ELR (cell line): Measurements from ENCODE around the gene RETREG1.

Source experiments
- DNase-seq: peaks from one replicate; pipeline ENCODE4 v3.0.0-alpha.2; 2015; ENCODE audit warnings: low read depth

RETREG1 gene

DNA sequence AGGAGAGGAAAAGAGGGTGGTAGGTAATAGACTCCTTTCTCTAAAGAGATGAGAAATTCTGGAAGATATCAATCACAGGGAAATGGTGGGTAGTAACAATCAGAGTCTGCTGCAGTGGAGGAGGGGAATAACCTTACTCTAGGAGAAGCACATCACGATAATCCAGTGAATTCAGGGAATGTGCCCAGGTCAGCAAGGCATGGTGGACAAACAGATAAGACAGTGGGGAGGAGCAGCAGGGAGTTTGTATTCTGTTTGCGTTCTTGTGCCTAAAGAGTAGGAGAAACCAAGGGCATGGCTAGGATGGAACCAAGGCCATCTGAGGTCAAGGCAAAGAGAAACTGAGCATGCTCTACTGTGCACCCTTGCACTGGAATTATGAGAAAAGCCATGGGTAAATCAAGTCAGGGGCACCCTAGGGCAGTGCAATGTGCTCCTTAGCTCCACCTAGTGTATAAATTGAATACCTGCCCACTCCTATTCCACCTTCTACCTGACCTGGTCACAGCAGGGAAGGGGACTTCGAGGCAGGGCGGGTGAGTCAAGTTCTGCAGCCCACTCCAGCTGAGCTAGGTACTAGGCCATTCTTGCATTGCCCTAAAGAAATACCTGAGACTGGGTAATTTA lies 31.6 kb downstream of the RETREG1 start:
- DNase-seq, result peak; percentile 17

DNA sequence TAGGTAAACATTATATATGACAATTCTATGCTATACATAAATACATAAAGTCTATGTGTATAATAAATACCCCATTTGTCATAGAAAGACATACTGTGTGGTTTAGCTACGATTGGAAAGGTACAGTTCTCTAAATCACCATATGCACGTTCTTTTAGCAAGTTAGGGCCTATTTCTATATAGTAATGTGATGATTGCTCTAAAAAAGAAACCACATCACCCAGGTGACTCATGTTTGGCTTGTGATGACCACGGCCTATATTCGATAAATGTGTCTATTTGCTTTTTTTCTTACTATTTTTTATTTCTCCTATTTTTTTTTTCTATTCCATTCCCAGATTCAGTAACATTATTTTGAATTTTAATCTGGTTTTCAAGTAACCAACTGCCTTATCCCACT lies 34.7 kb downstream of the RETREG1 start:
- DNase-seq, result peak; percentile 47

DNA sequence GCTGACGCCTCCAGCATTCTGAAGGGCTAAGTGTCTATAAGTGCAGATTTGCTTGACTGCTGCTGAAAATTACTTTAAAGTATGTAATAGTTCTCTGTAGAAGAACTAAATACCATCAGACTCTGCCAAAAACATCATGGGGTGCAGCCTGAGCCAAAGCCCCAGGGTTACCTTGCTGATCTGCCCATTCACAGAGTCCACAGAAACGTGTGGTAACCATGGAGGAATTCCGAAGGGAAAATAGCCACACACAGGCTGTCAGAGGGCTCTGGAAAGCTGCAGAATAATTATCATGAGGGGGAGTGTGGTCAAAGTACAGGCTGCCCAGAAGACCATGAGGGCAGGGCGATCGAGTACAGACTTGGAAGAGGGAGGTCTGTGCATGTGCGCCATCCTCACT lies 36.4 kb downstream of the RETREG1 start:
- no peak for DNase-seq

DNA sequence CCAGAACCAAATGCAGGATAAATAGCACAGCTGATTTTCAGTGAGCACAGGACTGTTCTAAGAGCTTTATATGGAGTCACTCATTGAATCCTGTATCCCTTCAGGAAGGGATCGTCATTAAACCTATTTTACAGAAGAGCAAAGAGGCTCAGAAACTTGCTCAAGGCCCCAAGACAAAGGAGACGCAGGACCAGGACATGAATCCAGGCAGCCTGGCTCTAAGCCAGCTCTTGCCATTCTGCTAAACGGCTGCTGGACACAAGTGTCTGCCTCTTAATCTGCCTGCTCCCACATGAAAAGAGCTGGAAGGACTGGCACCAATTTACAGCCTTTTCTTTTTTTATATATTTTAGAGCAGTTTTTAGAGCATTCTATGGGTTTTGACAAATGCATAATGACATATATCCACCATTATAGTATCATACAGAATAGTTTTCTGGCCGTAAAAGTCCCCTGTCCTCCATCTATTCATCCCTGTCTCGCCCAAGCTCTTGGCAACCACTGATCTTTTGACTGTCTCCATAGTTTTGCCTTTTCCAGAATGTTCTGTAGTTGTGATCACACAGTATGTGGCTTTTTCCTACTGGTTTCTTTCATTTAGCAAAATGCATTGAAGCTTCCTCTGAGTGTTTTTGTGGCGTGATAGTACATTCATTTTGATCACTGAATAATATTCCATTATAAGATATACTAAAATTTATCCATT lies 37.5 kb downstream of the RETREG1 start:
- DNase-seq, result no peak

DNA sequence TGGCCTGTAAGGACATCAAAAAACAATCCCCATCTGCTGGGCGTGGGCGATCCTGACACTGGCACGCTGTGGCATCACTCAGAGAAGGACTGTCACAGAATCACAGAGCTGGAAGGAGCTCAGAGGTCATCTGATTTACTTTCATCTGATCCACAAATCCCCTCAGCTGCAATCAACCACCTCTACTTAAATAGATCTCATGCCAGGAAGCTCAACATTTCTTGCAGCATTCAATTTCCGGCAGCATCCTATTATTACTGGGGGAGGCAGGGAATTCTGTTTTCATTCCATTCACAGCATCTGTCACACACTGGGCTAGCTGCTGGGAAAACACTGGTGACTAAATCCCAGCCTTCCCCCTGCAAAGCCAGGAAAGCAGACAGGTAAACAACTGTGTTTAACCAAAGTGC lies 38.3 kb downstream of the RETREG1 start:
- DNase-seq, result no peak

DNA sequence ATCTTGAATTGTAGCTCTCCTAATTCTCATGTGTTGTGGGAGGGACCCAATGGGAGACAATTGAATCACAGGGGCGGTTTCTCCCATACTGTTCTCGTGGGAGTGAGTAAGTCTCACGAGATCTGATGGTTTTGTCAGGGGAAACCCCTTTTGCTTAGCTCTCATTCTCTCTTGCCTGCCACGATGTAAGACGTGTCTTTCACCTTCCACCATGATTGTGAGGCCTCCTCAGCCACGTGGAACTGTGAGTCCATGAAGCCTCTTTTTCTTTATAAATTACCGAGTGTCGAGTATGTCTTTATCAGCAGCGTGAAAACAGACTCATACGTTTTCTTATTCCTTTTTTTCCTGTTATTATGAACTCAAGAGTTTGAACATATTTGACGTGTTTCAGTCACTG lies 39.1 kb downstream of the RETREG1 start:
- no peak for DNase-seq

DNA sequence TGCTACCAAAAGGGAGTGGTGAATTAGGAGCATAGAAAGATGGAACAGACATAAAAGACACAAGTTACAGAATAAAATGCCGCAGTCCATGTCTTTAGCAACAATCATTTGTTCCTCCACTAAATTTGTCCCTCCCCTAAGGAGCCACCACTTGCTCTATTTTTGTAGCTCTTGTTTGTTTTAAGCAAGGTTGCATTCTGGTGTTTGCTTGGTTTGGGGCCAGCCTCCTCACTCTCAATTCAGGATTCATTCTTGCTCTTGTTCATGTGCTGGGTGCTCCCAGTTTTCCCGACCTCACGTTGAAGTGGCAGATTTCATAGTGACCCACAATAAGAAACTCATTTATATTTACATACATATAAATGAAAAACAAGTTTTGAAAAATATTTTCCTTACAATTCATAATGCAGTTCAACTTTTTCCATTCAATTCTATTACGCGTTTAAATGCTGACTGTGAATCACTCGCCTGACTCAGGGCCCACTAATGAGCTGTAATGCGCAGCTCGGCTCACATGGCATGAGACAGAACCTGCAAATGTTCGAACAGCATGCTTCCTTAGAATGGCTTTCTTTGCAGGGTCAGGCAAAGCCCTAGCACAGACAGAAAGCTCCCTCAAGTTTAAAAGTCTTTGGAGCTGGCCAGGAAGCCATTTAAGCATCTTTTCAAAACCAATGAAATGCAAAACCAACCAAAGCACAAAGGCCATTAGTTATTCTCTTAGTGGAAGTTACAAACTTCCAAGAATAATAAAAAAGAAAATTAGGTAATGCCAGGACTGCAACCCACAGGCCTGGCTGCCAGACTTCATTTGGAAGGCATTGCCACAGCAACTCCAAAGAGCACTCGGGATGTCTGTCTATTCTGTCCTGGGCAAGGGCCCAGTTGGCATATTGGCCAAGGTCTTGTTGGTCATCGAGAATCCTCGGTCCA lies 41.7 kb downstream of the RETREG1 start:
- peak; percentile 91 for DNase-seq

DNA sequence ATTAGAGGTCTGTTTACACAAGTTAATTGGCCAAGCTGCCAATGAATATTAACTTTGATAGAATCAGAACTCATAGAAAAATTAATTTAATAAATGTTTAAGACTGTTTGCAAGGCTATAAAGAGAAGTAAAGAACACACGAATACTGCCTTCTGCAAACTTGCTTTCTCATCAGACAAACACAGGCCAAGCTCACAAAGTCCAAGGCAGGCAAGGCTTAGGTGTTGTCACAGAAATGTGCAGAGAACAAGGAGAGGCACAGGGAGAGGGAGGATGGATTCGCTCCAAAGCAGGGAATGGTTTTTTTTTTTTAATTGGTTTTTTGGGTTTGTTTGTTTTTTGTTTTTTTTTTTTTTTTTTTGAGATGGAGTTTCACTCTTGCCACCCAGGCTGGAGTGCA lies 43.4 kb downstream of the RETREG1 start:
- DNase-seq, result no peak

DNA sequence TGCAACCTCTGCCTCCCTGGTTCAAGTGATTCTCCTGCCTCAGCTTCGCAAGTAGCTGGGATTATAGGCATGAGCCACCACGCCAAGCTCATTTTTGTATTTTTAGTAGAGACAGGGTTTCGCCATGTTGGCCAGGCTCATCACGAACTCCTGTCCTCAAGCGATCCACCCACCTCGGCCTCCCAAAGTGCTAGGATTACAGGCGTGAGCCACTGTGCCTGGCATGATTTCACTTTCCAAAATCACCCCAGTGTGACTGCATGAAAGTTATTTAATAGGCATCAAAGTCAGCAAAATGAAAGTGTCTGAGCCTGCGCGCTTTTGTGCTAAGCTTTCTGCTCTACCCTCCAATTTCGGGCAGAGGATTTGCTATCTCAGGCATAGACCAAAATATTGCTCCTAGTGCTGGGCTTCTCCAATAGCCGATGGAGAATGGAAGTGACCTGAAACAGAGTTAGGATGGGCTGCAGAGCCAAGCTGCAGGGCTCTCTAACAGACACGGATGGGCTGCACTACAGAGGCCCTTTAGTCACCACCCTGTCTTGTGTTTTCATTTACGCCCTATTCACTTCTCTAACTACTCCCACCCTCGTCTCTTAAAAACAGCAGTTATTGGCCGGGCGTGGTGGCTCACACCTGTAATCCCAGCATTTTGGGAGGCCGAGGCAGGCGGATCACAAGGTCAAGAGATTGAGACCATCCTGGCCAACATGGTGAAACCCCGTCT lies 44.3 kb downstream of the RETREG1 start:
- DNase-seq, result no peak

DNA sequence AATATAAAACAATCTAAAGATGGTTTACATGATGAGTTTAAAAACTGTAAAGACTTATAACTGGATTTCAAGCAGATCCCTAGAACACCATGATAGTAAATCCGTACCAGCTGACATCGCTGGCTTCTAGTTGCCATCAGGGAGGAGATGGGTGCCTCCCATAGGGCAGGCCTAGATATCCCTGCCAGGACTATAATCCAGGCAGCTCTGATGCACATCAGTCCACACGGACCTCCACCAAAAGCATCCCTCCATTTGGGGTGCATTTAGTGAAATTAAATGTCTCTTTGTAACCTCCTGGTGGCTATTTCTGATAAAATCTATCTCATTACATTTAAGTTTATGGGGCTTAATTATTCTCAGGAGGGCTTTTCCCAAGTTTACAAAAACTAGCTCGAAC lies 45.8 kb downstream of the RETREG1 start:
- DNase-seq, result no peak

DNA sequence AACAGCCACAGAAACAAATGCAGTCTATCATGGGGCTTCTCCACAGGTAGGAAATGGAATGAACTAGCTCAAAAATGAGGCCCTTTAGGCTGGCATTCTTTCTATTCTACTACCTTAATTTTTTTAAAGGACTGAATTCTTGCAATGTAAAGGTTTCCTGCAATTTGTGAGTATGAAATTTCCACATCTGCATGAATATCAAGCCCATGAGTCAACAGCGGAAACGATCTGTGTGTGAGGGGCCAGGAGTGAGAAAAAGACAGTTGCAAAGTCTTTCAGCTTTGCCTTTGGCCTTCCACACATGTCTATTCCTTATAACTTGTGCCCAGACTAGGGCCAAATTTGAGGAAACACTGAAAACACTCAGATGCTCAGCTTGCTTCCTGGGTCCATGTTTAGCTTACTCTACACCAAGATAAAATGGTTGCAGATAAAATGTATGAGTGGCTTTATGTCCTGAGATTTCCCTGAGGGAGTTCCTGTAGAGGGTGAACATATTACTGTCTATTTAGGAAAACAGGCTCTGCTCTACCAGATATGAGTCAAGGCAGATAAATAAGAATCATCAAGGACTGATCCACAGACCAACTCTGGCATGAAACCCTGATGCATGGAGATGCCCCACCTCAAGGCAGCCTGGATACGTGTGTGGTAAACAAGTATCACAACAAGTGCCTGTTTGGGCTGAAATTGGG lies 46.5 kb downstream of the RETREG1 start:
- DNase-seq, result peak; percentile 77

DNA sequence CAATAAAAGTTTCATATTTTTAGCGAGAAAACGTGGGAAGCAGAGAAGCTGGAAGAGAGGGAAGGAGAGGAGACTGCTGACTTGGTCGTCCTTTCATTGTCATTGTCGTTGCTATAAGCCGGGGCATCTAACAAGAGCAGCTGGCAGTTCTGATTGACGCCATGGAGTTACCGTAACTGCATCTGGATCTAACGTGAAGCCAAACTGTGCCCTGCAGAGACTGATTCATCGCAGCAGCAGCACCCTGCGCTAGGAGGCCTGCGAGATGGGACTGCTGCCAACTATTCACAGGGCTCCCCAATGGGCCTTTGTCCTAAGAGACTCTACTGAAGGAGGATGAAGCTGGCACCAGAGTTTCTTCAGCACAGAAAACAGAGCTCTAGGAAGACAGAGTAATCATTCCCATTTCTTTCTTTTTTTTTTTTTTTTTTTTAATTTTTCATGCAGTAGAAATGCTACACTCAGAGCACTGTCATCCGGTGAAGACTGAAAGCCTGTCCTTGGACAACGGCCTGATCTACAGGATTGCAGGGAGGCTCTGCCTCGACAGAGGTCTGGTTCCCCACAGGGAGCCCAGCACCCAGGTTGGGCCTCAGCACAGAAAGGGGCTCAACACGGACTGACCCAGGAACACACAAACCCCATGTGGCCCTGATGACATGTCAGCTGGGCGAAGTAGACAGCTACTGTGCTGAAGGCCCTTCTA lies 47.8 kb downstream of the RETREG1 start:
- peak; percentile 55 for DNase-seq

DNA sequence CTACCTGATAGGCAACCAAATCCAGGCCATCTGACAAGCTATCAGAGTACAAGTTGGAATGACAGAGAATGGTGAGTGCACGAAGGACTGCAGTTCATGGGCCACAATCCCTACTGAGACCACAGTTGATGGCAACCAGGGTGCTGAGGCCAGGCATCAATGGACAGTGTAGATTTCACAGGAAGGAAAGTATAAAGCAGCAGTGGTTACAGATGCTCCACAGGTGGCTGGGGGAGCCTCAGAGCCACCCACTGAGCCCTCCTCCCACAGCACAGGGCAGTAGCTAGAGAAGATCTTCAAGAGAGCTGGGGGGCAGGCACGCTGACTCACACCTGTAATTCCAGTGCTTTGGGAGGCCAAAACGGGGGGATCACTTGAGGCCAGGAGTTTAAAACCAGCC lies 49.4 kb downstream of the RETREG1 start:
- DNase-seq, result no peak

DNA sequence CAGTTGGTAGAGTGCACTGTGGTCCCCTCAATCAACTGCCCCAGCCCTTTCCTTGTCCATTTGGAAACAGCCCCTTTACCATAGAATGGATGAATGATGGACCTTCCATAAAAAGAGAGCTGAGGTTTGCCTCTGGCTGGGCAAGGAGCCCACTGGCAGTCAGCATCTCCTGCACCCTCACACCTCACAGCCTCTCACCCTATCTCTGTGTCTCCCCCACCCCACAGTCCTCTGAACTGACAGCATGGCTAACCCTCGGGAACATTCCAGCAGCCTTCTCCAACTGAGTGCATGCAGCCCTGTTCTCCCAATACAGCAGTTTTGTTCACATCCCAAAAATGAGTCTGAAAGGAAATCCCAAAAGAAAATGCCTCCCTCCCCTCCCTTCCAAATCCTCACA lies 51.7 kb downstream of the RETREG1 start:
- DNase-seq, result no peak

DNA sequence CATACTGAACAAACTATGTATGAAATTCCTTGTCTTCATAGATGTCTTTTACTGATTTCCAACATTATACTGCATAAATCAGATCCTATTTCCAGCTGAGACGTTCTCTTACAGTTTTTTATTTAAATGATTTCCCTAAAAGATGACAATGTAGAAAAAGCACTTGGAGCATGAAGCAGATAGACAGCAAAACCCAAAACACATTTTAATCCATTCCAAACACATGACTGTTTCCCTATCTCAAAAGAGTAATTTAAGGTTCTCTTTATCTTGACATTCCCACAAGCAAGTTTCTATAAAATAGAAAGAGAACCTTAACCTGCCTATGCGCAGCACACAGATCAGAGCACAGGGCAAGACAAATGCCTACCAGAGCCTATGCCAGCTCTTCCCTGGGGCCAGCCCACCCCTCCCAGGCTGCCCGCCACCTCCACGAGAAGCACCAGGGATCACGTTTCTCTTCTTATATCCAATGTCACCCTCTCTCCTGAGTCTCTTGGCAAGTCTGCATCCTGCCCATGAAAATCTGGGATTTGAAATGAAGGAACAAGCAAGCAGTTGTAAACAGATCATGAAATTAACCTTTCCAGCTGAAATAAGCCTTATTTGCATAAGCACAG lies 52.4 kb downstream of the RETREG1 start:
- DNase-seq, result no peak

DNA sequence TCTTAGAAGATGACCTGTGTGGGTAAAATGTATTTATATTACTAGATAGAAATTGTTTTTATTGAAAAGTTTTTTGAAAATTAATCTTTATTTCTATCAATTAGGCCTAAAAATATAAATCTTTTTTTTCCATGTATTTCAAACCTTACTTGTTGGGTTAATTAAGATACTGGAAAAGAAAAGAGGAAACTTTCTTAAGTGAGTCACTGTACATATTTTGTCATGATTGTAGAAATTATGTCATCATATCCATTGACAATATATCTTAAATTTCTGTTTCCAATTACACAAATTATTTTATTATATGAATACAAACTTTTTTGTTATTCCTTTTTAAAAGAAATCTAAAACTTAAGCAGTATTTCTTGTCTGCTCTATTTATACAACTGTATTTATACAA lies 53.1 kb downstream of the RETREG1 start:
- no peak for DNase-seq

DNA sequence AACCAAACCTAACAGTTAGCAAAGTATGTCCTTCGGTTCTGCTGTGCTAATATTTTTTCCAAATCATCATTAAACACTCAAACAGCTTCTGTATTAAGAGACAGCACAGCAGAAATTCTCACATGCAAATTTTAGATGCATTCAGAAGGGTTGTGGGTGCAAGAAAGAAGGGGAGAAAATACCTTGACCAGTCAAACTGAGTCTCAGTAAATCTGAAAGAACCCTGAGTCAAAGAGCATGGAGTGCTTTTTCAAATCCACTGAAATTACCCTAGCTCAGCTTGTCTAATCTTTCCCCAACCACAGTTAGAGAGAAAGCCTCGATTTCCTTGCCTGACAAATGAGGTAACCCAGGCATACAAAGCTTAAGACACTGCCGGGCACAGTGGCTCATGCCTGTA lies 55.1 kb downstream of the RETREG1 start:
- no peak for DNase-seq

DNA sequence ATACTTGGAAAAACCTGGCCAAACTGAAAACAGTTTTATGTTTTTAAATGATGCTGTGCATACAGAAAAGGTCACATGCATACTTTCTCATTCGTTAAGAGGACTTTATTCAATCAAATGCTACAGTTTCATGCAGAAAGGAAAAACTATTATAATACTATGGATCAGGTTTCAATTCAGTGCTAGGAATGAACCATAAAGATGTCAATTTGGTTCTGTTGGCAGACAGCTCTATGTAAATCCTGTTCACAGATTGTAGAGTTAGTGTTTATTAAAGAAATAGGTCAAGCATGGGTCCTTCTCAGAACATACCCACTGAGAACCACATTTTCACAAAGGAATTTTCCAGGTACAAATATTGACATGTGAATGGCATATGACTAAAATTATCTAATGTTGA lies 57.1 kb downstream of the RETREG1 start:
- DNase-seq, result no peak

DNA sequence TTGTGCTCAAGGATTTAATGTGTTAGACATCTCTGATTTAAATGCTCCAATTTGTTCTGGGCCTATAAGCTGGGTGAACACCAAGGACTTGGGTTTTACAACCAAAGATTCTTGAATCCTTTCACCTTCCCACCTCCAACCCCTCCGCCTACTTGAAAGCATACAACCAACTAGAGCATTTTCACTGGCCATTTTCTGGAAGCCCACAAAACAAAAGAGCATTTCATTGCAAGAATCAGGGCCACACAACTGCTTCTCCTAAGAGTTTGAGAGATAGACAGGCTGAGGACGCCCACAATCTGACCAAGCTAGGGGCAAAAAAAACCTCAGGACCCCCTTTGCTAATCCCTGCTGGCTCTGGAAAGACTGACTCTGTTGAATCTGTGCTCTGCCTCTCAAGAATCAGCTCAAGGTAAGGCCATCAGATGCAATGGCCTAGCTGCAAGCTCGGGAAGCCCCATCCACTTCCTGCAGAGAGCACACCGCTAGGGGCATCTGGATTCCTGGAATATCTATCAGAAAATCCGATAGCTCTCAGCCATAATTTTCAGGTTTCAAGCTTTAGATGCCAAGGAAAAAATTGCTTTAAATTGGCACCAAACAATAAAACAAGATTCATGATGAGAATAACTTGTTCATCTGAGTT lies 57.7 kb downstream of the RETREG1 start:
- no peak for DNase-seq

DNA sequence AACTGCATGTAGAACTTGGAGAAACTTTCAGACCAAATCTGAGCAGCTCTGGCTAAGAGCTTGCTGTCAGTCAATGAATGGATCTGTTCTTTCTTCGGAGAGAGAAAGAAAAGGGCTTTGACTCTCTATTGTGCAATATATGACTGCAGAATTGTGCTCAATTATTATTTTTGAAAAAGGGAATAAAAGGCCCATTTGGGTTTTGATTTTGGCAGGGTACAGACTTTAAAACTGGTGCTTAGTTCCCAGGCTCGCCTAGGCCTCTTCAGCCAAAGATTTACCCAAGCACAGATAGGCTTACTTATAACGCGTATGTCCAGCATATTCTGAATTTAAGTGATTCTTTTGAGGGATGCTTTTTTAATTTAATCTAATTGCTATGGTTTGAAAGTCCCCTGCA lies 59.3 kb downstream of the RETREG1 start:
- no peak for DNase-seq
